ENCODE data around the gene CNIH2. TPM values are rescaled to one million over a fixed set of nuclear protein-coding genes. Genes with fewer than 3 reads are reported as not detected.

The CNIH2 gene
- total RNA-seq, 3 donors from 2014 or later (not counting 1 experiment from before 2014, with no cell fraction given), result 6.3 to 8.8 (median 7.1) TPM

- no peak overlapping the region for H3K4me3 ChIP-seq (ENCODE audit: low read length)
- no peak for DNase-seq
- Mint-ChIP-seq H3K27me3 (ENCODE audit: low read depth in 2 of 2) (peaks cover 8 to 21% of the 10 kb centered on the region in 2 donors), H3K9me3 (no peaks in the 10 kb centered on the region), H3K27ac (no peak overlapping the region), H3K4me1 (peaks cover 27 to 38% of the 10 kb centered on the region in 2 donors), H3K4me3 (no peak overlapping the region), H3K36me3 (no peaks in the 10 kb centered on the region)
- no peak overlapping the region for H3K27ac ChIP-seq (ENCODE audit: low read length)
- intact Hi-C loops (cut with micrococcal nuclease), result no loop called here
- no peaks in the 10 kb centered on the region for H3K36me3 ChIP-seq (ENCODE audit: control insufficient read depth, insufficient read depth, low read length)
- H3K4me1 ChIP-seq (ENCODE audit: control insufficient read depth, insufficient read depth, low read length), result peaks cover 46% of the 10 kb centered on the region
- H3K9me3 ChIP-seq (ENCODE audit: control insufficient read depth, insufficient read depth, low read length), result no peaks in the 10 kb centered on the region
- 93% methylated on average over 12 of the region's 12 CpGs for WGBS (ENCODE audit: insufficient coverage)
- ATAC-seq, result no peak
- no peak for TF ChIP-seq CTCF (IDR thresholded peaks at IDR 0.05)
- H3K27me3 ChIP-seq (ENCODE audit: control insufficient read depth, insufficient read depth, low read length), result peaks cover 3% of the 10 kb centered on the region
Observed at GRCh38 chr11:66331542-66332370, 53.8 kb downstream of the CNIH2 start.

- Histone ChIP-seq H3K36me3 (ENCODE audit: control insufficient read depth, insufficient read depth, low read length) (peaks cover 5% of the 10 kb centered on the region), H3K4me3 (ENCODE audit: low read length) (no peak overlapping the region), H3K27ac (ENCODE audit: low read length) (no peak overlapping the region), H3K27me3 (ENCODE audit: control insufficient read depth, insufficient read depth, low read length) (peaks cover 3% of the 10 kb centered on the region), H3K9me3 (ENCODE audit: control insufficient read depth, insufficient read depth, low read length) (no peaks in the 10 kb centered on the region), H3K4me1 (ENCODE audit: control insufficient read depth, insufficient read depth, low read length) (peaks cover 46% of the 10 kb centered on the region)
- Mint-ChIP-seq H3K36me3 (no peaks in the 10 kb centered on the region), H3K9me3 (no peaks in the 10 kb centered on the region), H3K27ac (no peak overlapping the region), H3K27me3 (ENCODE audit: low read depth in 2 of 2) (peaks cover 8 to 21% of the 10 kb centered on the region in 2 donors), H3K4me1 (peaks cover 23 to 40% of the 10 kb centered on the region in 2 donors), H3K4me3 (no peak overlapping the region)
- WGBS (ENCODE audit: insufficient coverage), result 86% methylated on average over 16 of the region's 18 CpGs
- DNase-seq (no peak), ATAC-seq (no peak)
- intact Hi-C loops (cut with micrococcal nuclease), result no loop called here
- TF ChIP-seq CTCF (IDR thresholded peaks at IDR 0.05), result no peak
Observed at GRCh38 chr11:66332371-66333219, 54.6 kb downstream of the CNIH2 start.

GRCh38 chr11:66333220-66333877, 55.4 kb downstream of the CNIH2 start:
- ATAC-seq, result no peak
- H3K4me1 ChIP-seq (ENCODE audit: control insufficient read depth, insufficient read depth, low read length), result peaks cover 39% of the 10 kb centered on the region
- H3K27ac Mint-ChIP-seq, result no peak overlapping the region

More at GRCh38 chr11:66333220-66333877, 55.4 kb downstream of the CNIH2 start:
- no peak overlapping the region for H3K27ac ChIP-seq (ENCODE audit: low read length)
- TF ChIP-seq CTCF (IDR thresholded peaks at IDR 0.05), result no peak
- DNase-seq, result peak in 1 of 2 donors; percentile 3
- no peaks in the 10 kb centered on the region for H3K36me3 Mint-ChIP-seq
- H3K4me1 Mint-ChIP-seq, result peaks cover 17 to 33% of the 10 kb centered on the region in 2 donors
- H3K4me3 Mint-ChIP-seq, result no peak overlapping the region
- H3K27me3 Mint-ChIP-seq (ENCODE audit: low read depth in 2 of 2), result peaks cover 8 to 21% of the 10 kb centered on the region in 2 donors
- intact Hi-C loops (cut with micrococcal nuclease), result no loop called here
- peaks cover 3% of the 10 kb centered on the region for H3K27me3 ChIP-seq (ENCODE audit: control insufficient read depth, insufficient read depth, low read length)
- no peaks in the 10 kb centered on the region for H3K9me3 ChIP-seq (ENCODE audit: control insufficient read depth, insufficient read depth, low read length)
- no peak overlapping the region for H3K4me3 ChIP-seq (ENCODE audit: low read length)
- H3K36me3 ChIP-seq (ENCODE audit: control insufficient read depth, insufficient read depth, low read length), result peaks cover 10% of the 10 kb centered on the region
- H3K9me3 Mint-ChIP-seq, result no peaks in the 10 kb centered on the region
- WGBS (ENCODE audit: insufficient coverage), result 89% methylated on average over 18 of the region's 19 CpGs

Other genes with a start within 250 kb of the CNIH2 start
- not detected for gene GAL3ST3, start 229.0 kb upstream of the CNIH2 start, total RNA-seq
- gene SF3B2, start 225.8 kb upstream of the CNIH2 start, total RNA-seq, result 100 to 1,000 TPM; 249 to 269 (median 253) TPM
- 100 to 1,000 TPM; 176 to 204 (median 186) TPM for gene PACS1, start 207.9 kb upstream of the CNIH2 start, total RNA-seq
- gene KLC2, start 20.5 kb upstream of the CNIH2 start, total RNA-seq, result 10 to 100 TPM; 22.9 to 32.0 (median 27.6) TPM
- 100 to 1,000 TPM; 116 to 144 (median 132) TPM for gene RAB1B, start 9.5 kb upstream of the CNIH2 start, total RNA-seq
- 10 to 100 TPM; 21.9 to 28.5 (median 23.6) TPM for gene YIF1A, start 11.0 kb downstream of the CNIH2 start, total RNA-seq
- gene TMEM151A, start 13.7 kb downstream of the CNIH2 start, total RNA-seq, result not detected
- under 1 TPM; 0.23 to 0.40 (median 0.32) TPM for gene CD248, start 38.9 kb downstream of the CNIH2 start, total RNA-seq
- gene RIN1, start 58.3 kb downstream of the CNIH2 start, total RNA-seq, result 1 to 10 TPM; 1.3 to 7.9 (median 2.5) TPM
- gene BRMS1, start 66.9 kb downstream of the CNIH2 start, total RNA-seq, result 10 to 100 TPM; 48.1 to 55.6 (median 48.2) TPM
- 1 to 10 TPM; 2.0 to 4.2 (median 2.5) TPM for gene B4GAT1, start 69.5 kb downstream of the CNIH2 start, total RNA-seq
- 1 to 10 TPM; 1.5 to 1.8 (median 1.6) TPM for gene SLC29A2, start 93.6 kb downstream of the CNIH2 start, total RNA-seq
- not detected for gene NPAS4, start 142.9 kb downstream of the CNIH2 start, total RNA-seq
- gene MRPL11, start 160.7 kb downstream of the CNIH2 start, total RNA-seq, result 10 to 100 TPM; 20.7 to 24.2 (median 23.9) TPM
- 1 to 10 TPM; 5.3 to 6.3 (median 5.6) TPM for gene PELI3, start 188.7 kb downstream of the CNIH2 start, total RNA-seq
- gene DPP3, start 202.3 kb downstream of the CNIH2 start, total RNA-seq, result 10 to 100 TPM; 37.4 to 42.9 (median 38.6) TPM
- gene BBS1, start 232.5 kb downstream of the CNIH2 start, total RNA-seq, result 10 to 100 TPM; 12.5 to 22.5 (median 18.1) TPM

Measured in natural killer cell (primary cell).